GM12878 (cell line): ENCODE measurements around the gene CENPO. TPM values are rescaled to one million over a fixed set of nuclear protein-coding genes. Genes with fewer than 3 reads are reported as not detected.

Experiments used
- BCL3 ChIP-seq: IDR thresholded peaks from 2 replicates; pipeline ENCODE4 v1.6.1; 2011; ENCODE audit warnings: borderline replicate concordance, low read depth, mild to moderate bottlenecking, moderate library complexity, low read length; ENCODE audit not compliant: insufficient read depth, poor library complexity, severe bottlenecking
- CBX5 ChIP-seq: sonication (generic); IDR thresholded peaks from 2 replicates; pipeline ENCODE4 v1.6.1; 2016; ENCODE audit warnings: low read depth, moderate library complexity, mild to moderate bottlenecking, inconsistent platforms
- CEBPZ ChIP-seq: fragments of 150-350 bp; IDR thresholded peaks from 2 replicates; pipeline ENCODE4 v1.6.1; 2016; ENCODE audit warnings: low read depth, low read length
- ESRRA ChIP-seq: IDR thresholded peaks from 2 replicates; pipeline ENCODE4 v1.6.1; 2012; ENCODE audit warnings: mild to moderate bottlenecking, low read length, improper control_type of control experiment
- GATAD2B ChIP-seq: fragments of 450-650 bp; conservative IDR thresholded peaks from 2 replicates; pipeline ENCODE4 v1.6.1; 2017; ENCODE audit warnings: low read depth, mild to moderate bottlenecking, moderate library complexity
- IRF3 ChIP-seq: fragments of 450-650 bp; IDR thresholded peaks from 2 replicates; pipeline ENCODE4 v1.6.1; 2014; ENCODE audit warnings: mild to moderate bottlenecking
- MTA2 ChIP-seq: fragments of 450-650 bp; IDR thresholded peaks from 2 replicates; pipeline ENCODE4 v1.6.1; 2016; ENCODE audit warnings: low read depth, mild to moderate bottlenecking, moderate library complexity
- PML ChIP-seq: IDR thresholded peaks from 2 replicates; pipeline ENCODE4 v1.6.1; 2012; ENCODE audit warnings: low read length, inconsistent platforms
- REST ChIP-seq: IDR thresholded peaks from 2 replicates; pipeline ENCODE4 v1.6.1; 2012; ENCODE audit warnings: mild to moderate bottlenecking, low read depth, low read length
- SIX5 ChIP-seq: IDR thresholded peaks from 2 replicates; pipeline ENCODE4 v1.6.1; 2011; ENCODE audit warnings: mild to moderate bottlenecking, low read depth, low read length, moderate library complexity; ENCODE audit not compliant: severe bottlenecking
- SKIL ChIP-seq: fragments of 450-650 bp; IDR thresholded peaks from 2 replicates; pipeline ENCODE4 v1.6.1; 2017; ENCODE audit warnings: mild to moderate bottlenecking, low read depth, inconsistent platforms; ENCODE audit not compliant: poor library complexity, severe bottlenecking
- TCF3 ChIP-seq: IDR thresholded peaks from 2 replicates; pipeline ENCODE4 v1.6.1; 2012; ENCODE audit warnings: low read depth, mild to moderate bottlenecking, low read length, borderline replicate concordance; ENCODE audit not compliant: insufficient read depth
- YY1 ChIP-seq: IDR thresholded peaks from 2 replicates; pipeline ENCODE4 v1.6.1; 2011; ENCODE audit warnings: low read depth, mild to moderate bottlenecking, low read length
- ZNF274 ChIP-seq: IDR thresholded peaks from one replicate; pipeline ENCODE4 v1.8.0; 2011; ENCODE audit not compliant: insufficient read length, insufficient read depth
- ZNF384 ChIP-seq: IDR thresholded peaks from 2 replicates; pipeline ENCODE4 v1.6.1; 2012; ENCODE audit warnings: low read depth, mild to moderate bottlenecking, low read length, improper control_type of control experiment, borderline replicate concordance
- ZZZ3 ChIP-seq: IDR thresholded peaks from 2 replicates; pipeline ENCODE4 v1.6.1; 2011; ENCODE audit warnings: low read depth; ENCODE audit not compliant: control insufficient read depth, insufficient read length
- polyA plus RNA-seq, 11 experiments: library from polyadenylated mRNA; depleted of rRNA in 4 of 11; unstranded in 6 of 11; stranded (reverse) in 5 of 11; fragments of >200 nt; fragmentation: Nextera tagmentation in 4 of 11; fragmentation: Illumina TruSeq in 1 of 11; extraction: Ambion mirVana in 4 of 11; extraction: Trizol in 1 of 11; gene quantifications; 1 replicate in 1 of 11; 2 replicates in 10 of 11; pipeline versions ENCODE4 v1.2.1 to v1.2.3, GENCODE V29; 2011 to 2016; ENCODE audit warnings: inconsistent platforms in 2 of 11, missing spikeins in 2 of 11, low read depth in 1 of 11
- total RNA-seq, 4 experiments: library from RNA; depleted of rRNA in 3 of 4; stranded (reverse); fragments of >200 nt in 3 of 4; fragmentation: Illumina TruSeq in 1 of 4; extraction: Trizol in 1 of 4; gene quantifications; 2 replicates each; pipeline versions ENCODE4 v1.2.1 to v1.2.3, GENCODE V29; 2013 to 2021

CENPO gene
- total and polyA plus RNA-seq, 10 of the 15 experiments (the other 5 are each of a cell fraction or from before 2014, with no cell fraction given): 18.7 to 37.0 (median 31.4) TPM

GRCh38 chr2:24792874-24793760 lies at the start of gene CENPO, which contains the start of gene PTRHD1 (continued):
- TF ChIP-seq REST: no peak
- TF ChIP-seq GATAD2B: peak; percentile 61
- no peak for TF ChIP-seq CEBPZ
- 0 out of 2 replicates have a peak, but pooled peaks have one; percentile 22 for TF ChIP-seq CBX5
- TF ChIP-seq IRF3: no peak
- peak; percentile 78 for TF ChIP-seq SIX5
- peak; percentile 99 for TF ChIP-seq YY1
- no peak for TF ChIP-seq BCL3
- no peak for TF ChIP-seq SKIL
- no peak for TF ChIP-seq MTA2
- peak; percentile 91 for TF ChIP-seq PML
- no peak for TF ChIP-seq ZNF274
- TF ChIP-seq TCF3: 0 out of 2 replicates have a peak, but pooled peaks have one; percentile 40
- no peak for TF ChIP-seq ZZZ3
- no peak for TF ChIP-seq ZNF384
- no peak for TF ChIP-seq ESRRA
